ENCODE results near the gene DEDD2.

DNA sequence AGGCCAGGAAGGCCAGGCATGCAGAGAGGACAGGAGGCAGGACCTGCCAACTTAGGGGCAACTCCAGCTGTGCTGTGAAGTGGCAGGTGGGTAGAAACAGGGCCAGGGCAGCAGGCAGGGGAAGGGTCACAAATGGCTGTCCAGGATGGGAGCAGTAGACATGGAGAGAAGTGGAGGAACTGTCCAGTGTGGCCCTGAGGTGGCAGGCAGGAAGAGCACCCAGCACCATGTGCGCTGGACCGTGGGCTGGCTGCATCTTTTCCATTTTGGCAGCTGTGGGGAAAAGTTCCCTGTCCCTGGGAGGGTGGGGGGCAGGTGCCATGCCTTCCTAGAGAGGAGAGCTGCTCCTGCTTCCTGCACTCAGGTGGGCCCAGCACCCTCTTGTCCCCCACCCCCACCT, 13.8 kb downstream of the DEDD2 start:
- TF ChIP-seq EZH2 (IDR thresholded peaks at IDR 0.05) (no peak), ELF1 (IDR thresholded peaks at IDR 0.05; ENCODE audit: borderline replicate concordance, low read depth) (no peak), SIN3A (IDR thresholded peaks at IDR 0.05; ENCODE audit: low read depth) (no peak)
- TF ChIP-seq, protein P1, sequence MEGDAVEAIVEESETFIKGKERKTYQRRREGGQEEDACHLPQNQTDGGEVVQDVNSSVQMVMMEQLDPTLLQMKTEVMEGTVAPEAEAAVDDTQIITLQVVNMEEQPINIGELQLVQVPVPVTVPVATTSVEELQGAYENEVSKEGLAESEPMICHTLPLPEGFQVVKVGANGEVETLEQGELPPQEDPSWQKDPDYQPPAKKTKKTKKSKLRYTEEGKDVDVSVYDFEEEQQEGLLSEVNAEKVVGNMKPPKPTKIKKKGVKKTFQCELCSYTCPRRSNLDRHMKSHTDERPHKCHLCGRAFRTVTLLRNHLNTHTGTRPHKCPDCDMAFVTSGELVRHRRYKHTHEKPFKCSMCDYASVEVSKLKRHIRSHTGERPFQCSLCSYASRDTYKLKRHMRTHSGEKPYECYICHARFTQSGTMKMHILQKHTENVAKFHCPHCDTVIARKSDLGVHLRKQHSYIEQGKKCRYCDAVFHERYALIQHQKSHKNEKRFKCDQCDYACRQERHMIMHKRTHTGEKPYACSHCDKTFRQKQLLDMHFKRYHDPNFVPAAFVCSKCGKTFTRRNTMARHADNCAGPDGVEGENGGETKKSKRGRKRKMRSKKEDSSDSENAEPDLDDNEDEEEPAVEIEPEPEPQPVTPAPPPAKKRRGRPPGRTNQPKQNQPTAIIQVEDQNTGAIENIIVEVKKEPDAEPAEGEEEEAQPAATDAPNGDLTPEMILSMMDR (IDR thresholded peaks at IDR 0.05 in 2 of 3, conservative IDR thresholded peaks at IDR 0.05 in 1 of 3; ENCODE audit: borderline replicate concordance in 1 of 3, insufficient read depth in 1 of 3, low read depth in 2 of 3, low read length in 2 of 3): no peak
- TF ChIP-seq, protein P2, sequence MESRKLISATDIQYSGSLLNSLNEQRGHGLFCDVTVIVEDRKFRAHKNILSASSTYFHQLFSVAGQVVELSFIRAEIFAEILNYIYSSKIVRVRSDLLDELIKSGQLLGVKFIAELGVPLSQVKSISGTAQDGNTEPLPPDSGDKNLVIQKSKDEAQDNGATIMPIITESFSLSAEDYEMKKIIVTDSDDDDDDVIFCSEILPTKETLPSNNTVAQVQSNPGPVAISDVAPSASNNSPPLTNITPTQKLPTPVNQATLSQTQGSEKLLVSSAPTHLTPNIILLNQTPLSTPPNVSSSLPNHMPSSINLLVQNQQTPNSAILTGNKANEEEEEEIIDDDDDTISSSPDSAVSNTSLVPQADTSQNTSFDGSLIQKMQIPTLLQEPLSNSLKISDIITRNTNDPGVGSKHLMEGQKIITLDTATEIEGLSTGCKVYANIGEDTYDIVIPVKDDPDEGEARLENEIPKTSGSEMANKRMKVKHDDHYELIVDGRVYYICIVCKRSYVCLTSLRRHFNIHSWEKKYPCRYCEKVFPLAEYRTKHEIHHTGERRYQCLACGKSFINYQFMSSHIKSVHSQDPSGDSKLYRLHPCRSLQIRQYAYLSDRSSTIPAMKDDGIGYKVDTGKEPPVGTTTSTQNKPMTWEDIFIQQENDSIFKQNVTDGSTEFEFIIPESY (IDR thresholded peaks at IDR 0.05; ENCODE audit: extremely low read depth, insufficient replicate concordance, low read length): no peak
